ENCODE data around the gene AHI1.

Gene AHI1

GRCh38 chr6:135461208-135461607 is 36.3 kb downstream of the AHI1 start:
- DNase-seq (ENCODE audit: low read depth, low spot score), result no peak

GRCh38 chr6:135458051-135458450 is 39.5 kb downstream of the AHI1 start:
- DNase-seq (ENCODE audit: low read depth, low spot score), result no peak

GRCh38 chr6:135451617-135452190 is 45.8 kb downstream of the AHI1 start:
- peak; percentile 64 for DNase-seq (ENCODE audit: low read depth, low spot score)

- no peak for DNase-seq (ENCODE audit: low read depth, low spot score)
Measured at GRCh38 chr6:135449246-135449645, 48.3 kb downstream of the AHI1 start.

- peak; percentile 41 for DNase-seq (ENCODE audit: low read depth, low spot score)
Measured at GRCh38 chr6:135440087-135440792, 57.3 kb downstream of the AHI1 start.

- DNase-seq (ENCODE audit: low read depth, low spot score), result no peak
Measured at GRCh38 chr6:135439549-135439948, 58.0 kb downstream of the AHI1 start.

- peak; percentile 17 for DNase-seq (ENCODE audit: low read depth, low spot score)
Measured at GRCh38 chr6:135438907-135439535, 58.5 kb downstream of the AHI1 start.

GRCh38 chr6:135434991-135435390 is 62.5 kb downstream of the AHI1 start:
- DNase-seq (ENCODE audit: low read depth, low spot score), result no peak

- no peak for DNase-seq (ENCODE audit: low read depth, low spot score)
Measured at GRCh38 chr6:135434095-135434494, 63.4 kb downstream of the AHI1 start.

GRCh38 chr6:135428078-135428477 is 69.5 kb downstream of the AHI1 start:
- DNase-seq (ENCODE audit: low read depth, low spot score), result no peak

- no peak for DNase-seq (ENCODE audit: low read depth, low spot score)
Measured at GRCh38 chr6:135426833-135427232, 70.7 kb downstream of the AHI1 start.

- no peak for DNase-seq (ENCODE audit: low read depth, low spot score)
Measured at GRCh38 chr6:135424385-135424784, 73.2 kb downstream of the AHI1 start.

- peak; percentile 64 for DNase-seq (ENCODE audit: low read depth, low spot score)
Measured at GRCh38 chr6:135423649-135424128, 73.9 kb downstream of the AHI1 start.

- DNase-seq (ENCODE audit: low read depth, low spot score), result peak; percentile 4
Measured at GRCh38 chr6:135419162-135419561, 78.4 kb downstream of the AHI1 start.

GRCh38 chr6:135418040-135418760 is 79.3 kb downstream of the AHI1 start:
- no peak for DNase-seq (ENCODE audit: low read depth, low spot score)

- no peak for DNase-seq (ENCODE audit: low read depth, low spot score)
Measured at GRCh38 chr6:135412761-135413160, 84.8 kb downstream of the AHI1 start.

- DNase-seq (ENCODE audit: low read depth, low spot score), result no peak
Measured at GRCh38 chr6:135411849-135412248, 85.7 kb downstream of the AHI1 start.

- DNase-seq (ENCODE audit: low read depth, low spot score), result peak; percentile 1
Measured at GRCh38 chr6:135411339-135411738, 86.2 kb downstream of the AHI1 start.

- no peak for DNase-seq (ENCODE audit: low read depth, low spot score)
Measured at GRCh38 chr6:135410856-135411255, 86.7 kb downstream of the AHI1 start.

GRCh38 chr6:135403584-135403983 is 94.0 kb downstream of the AHI1 start:
- no peak for DNase-seq (ENCODE audit: low read depth, low spot score)

GRCh38 chr6:135402311-135402710 is 95.2 kb downstream of the AHI1 start:
- DNase-seq (ENCODE audit: low read depth, low spot score), result no peak

Measured in astrocyte of the hippocampus (primary cell).